ENCODE measurements around the gene DNAJC11.
A peak's percentile ranks its signal among the peaks of the same experiment; 100 is the strongest.
"Not testable (repeated sequence)": the region's sequence is repeated elsewhere in the genome, so short reads cannot be mapped to it uniquely, and the experiment has no call there.

The DNAJC11 gene

GRCh38 chr1:6701437-6702153 lies at the start of gene DNAJC11:
Gene DNAJC11, minus strand, starts transcription at chr1:6701816. Its CDS starts 16 bp downstream, at chr1:6701800.
- DNase-seq = peak; percentile 11

GRCh38 chr1:6750490-6750889 lies 48.9 kb upstream of the DNAJC11 start:
- no peak for DNase-seq

- DNase-seq = no peak
Observed at GRCh38 chr1:6747674-6748073, 46.1 kb upstream of the DNAJC11 start.

GRCh38 chr1:6745073-6745472 lies 43.5 kb upstream of the DNAJC11 start:
- DNase-seq = no peak

- no peak for DNase-seq
Observed at GRCh38 chr1:6743189-6744101, 41.8 kb upstream of the DNAJC11 start.

GRCh38 chr1:6742676-6743188 lies 41.1 kb upstream of the DNAJC11 start:
- not testable (repeated sequence) for DNase-seq

- DNase-seq = no peak
Observed at GRCh38 chr1:6738987-6739676, 37.5 kb upstream of the DNAJC11 start.

GRCh38 chr1:6732942-6733341 lies 31.3 kb upstream of the DNAJC11 start:
- DNase-seq = no peak

- DNase-seq = no peak
Observed at GRCh38 chr1:6731905-6732304, 30.3 kb upstream of the DNAJC11 start.

- no peak for DNase-seq
Observed at GRCh38 chr1:6730880-6731279, 29.3 kb upstream of the DNAJC11 start.

GRCh38 chr1:6730473-6730872 lies 28.9 kb upstream of the DNAJC11 start:
- DNase-seq = no peak

GRCh38 chr1:6727535-6727934 lies 25.9 kb upstream of the DNAJC11 start:
- DNase-seq = no peak

- no peak for DNase-seq
Observed at GRCh38 chr1:6726253-6726652, 24.6 kb upstream of the DNAJC11 start.

- no peak for DNase-seq
Observed at GRCh38 chr1:6724517-6725141, 23.0 kb upstream of the DNAJC11 start.

- DNase-seq = no peak
Observed at GRCh38 chr1:6723621-6724428, 22.2 kb upstream of the DNAJC11 start.

- no peak for DNase-seq
Observed at GRCh38 chr1:6711174-6711573, 9.6 kb upstream of the DNAJC11 start.

- no peak for DNase-seq
Observed at GRCh38 chr1:6704746-6705145, 3.1 kb upstream of the DNAJC11 start.

- no peak for DNase-seq
Observed at GRCh38 chr1:6703016-6703415, 1.4 kb upstream of the DNAJC11 start.

- DNase-seq = no peak
Observed at GRCh38 chr1:6700853-6701436, 671 bp downstream of the DNAJC11 start.

- DNase-seq = not testable (repeated sequence)
Observed at GRCh38 chr1:6699915-6700314, 1.7 kb downstream of the DNAJC11 start.

- no peak for DNase-seq
Observed at GRCh38 chr1:6695868-6696267, 5.7 kb downstream of the DNAJC11 start.

Data from NCI-H187 treated with DMSO at 0.1 percent for 48 hours (cell line).